Fibroblast of skin of back (primary cell): ENCODE measurements around the gene EXT2.

Experiments used
- DNase-seq: peaks from one replicate; pipeline ENCODE4 v3.0.0-alpha.2; 2013

The EXT2 gene

GRCh38 chr11:44205836-44206235 is 110.4 kb downstream of the EXT2 start:
- DNase-seq = no peak

DNA sequence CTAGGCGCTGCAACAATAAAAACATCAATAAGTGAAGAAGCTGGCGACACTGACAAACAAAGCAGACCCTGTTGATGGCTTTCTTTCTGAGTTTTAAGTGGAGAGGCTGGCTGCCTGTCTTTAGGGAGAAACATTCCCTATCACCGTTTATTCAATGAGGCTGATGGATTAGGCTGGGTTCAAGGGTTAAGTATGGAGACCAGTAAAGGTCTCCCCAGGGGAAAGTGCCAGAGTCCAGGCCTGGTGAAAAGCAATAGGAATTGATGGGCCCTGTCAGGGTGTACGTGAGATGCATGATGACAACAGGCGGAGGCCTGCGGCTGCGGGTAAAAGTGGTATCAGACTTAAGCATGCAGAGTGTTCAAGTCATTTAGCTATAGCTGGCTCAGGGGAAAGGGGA is 111.8 kb downstream of the EXT2 start:
- no peak for DNase-seq

GRCh38 chr11:44208976-44209603 is 113.6 kb downstream of the EXT2 start:
- DNase-seq = peak; percentile 83

DNA sequence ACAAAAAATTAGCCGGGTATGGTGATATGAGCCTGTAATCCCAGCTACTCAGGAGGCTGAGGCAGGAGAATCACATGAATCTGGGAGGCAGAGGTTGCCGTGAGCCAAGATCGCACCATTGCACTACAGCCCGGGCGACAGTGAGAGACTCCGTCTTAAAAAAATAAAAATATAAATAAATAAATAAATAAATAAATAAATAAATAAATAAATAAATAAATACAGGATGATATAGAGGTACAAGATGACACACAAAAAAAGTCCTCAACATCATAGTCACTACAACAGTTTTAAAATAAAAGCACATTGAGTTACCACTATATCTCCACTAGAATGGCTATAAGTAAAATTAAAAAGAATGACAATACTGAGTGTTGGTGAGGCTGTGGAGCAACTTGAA is 116.7 kb downstream of the EXT2 start:
- no peak for DNase-seq

- no peak for DNase-seq
Observed at GRCh38 chr11:44213148-44213547, 117.7 kb downstream of the EXT2 start.

- DNase-seq = no peak
Observed at GRCh38 chr11:44217432-44217831, 122.0 kb downstream of the EXT2 start.

- no peak for DNase-seq
Observed at GRCh38 chr11:44219830-44220796, 124.6 kb downstream of the EXT2 start.

DNA sequence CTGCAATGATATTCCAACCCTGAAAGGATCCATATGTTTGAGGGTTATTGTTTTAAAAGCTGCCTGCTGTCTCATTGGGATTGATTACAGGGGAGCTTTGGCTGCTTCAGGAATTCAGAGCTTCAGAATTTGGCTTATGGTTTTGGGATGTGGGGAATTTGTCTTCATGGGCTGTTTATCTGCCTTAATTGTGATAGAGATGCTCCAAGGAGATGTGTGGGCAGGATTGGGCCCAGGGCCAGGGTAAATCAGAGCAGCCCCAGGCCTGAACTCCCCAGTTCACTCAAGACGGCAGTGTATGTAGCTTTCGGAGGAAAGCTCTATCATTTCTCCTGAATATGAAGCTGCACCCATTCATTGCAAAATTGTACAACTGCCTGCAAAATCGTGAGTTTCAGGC is 126.0 kb downstream of the EXT2 start:
- no peak for DNase-seq

DNA sequence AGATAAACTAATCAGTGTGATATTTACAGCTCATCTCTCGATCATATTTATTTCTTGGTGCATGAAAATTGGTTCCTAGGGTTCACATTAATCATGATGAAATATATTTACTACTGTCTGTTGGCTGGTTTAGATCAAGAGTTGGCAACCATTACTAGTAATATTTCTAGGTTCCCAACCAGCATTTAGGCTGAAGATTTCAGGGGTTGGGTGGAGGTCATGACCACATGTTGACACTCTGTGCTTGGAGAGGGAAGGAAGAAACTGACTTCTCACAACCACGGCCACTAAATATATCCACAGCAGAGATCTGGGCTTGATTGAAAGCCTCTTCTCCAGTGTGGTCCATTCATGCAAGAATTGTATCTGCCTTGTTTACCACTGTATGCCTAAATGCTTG is 126.5 kb downstream of the EXT2 start:
- DNase-seq = no peak

GRCh38 chr11:44223238-44223637 is 127.8 kb downstream of the EXT2 start:
- DNase-seq = peak; percentile 88

- DNase-seq = no peak
Observed at GRCh38 chr11:44224867-44225501, 129.5 kb downstream of the EXT2 start.

GRCh38 chr11:44226490-44226889 is 131.0 kb downstream of the EXT2 start:
- DNase-seq = no peak

GRCh38 chr11:44226945-44227344 is 131.5 kb downstream of the EXT2 start:
- no peak for DNase-seq

- no peak for DNase-seq
Observed at GRCh38 chr11:44228379-44228778, 132.9 kb downstream of the EXT2 start.

DNA sequence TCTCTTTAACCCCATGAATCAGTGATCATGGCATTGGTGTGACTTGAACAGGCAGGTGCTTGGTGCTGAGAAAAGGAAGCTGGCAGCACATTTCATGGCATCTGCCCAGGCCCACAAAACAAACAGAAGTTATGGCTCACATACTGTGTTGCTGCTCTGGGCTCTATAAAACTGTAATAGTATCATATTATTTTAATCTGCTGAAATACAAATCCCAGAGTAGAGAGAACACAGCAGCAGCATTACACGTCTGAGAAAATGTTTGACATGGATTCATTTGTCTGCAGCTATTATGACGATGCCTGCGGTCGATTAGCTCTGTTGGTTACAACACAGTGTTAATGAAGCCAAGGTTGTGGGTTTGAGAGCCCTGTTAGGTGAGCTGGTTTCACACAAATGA is 133.6 kb downstream of the EXT2 start:
- DNase-seq = no peak

- DNase-seq = peak; percentile 78
Observed at GRCh38 chr11:44229624-44230023, 134.1 kb downstream of the EXT2 start.

DNA sequence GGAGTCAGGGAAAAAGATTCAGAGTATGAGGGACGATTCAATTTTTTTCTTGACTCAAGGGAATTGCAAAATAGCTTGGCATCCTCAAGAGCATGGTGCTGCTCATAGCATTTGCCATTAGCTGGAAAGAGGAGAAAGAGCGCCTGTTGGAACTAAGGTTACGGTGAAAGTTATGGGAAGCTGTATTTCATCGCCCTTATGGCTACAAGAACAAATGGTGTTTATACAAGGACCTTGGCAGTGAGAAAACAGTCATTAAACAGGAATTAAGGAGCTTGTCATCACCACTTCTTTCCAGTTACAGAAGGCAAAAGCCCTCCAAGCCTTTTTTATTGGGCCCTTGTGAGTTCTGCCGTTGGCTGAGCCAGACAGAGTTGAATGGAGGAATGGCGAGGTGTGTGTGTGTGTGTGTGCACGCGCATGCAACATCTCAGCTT is 140.3 kb downstream of the EXT2 start:
- no peak for DNase-seq

DNA sequence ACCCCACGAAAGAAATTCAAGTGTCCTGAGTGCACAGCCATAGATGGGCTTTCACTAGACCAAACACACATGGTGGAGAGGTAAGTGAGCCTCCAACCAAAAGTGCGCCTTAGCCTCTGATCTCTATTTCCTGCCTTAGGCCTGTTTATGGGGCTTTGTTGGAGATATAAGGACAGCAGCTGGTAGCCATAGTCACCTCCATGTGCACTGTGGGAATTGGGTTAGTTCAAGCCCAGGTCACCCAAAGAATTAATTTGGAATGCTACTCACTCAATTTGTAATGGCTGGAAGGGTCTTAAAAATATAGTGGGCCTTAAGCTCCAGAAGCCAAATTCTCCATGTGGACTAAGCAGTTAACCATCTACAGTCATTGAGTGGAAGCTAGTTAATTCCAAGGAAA is 140.8 kb downstream of the EXT2 start:
- no peak for DNase-seq

DNA sequence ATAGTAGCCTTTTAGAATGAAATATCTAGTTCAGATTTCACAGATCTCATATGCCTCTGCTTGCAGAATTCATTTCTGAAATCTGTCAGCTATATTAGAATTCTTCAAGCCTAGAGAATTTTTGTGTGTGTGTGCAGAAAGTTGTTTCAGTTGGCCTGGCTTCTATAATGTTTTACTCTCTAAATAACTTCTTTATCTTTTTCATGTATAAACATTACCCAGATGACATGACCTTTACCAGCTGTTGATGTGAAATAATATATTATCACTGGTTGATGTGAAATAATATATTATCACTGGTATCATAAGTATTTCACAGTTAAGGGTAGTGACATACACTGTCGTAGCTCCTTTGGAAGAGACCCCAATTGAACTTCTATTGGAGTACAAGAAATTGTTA is 141.7 kb downstream of the EXT2 start:
- no peak for DNase-seq

DNA sequence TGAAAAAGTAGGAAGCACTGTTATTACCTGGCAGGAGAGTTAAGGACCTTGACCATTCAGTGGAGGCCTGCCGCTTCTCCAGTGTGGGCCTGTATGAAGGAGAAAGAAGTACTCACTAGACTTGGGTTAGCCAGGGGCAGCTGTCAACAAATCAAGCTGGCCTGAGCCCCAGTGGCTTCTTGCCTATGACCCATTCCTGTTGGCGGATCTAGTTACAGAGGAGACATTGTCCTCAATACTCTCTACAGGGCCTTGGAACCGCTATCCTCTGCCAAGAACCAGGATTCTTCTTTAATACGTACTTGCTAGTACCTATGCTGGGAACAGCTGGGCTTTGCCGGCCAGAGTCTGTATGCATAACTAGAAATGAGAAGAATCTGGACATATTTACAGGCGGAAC is 146.4 kb downstream of the EXT2 start:
- DNase-seq = no peak

DNA sequence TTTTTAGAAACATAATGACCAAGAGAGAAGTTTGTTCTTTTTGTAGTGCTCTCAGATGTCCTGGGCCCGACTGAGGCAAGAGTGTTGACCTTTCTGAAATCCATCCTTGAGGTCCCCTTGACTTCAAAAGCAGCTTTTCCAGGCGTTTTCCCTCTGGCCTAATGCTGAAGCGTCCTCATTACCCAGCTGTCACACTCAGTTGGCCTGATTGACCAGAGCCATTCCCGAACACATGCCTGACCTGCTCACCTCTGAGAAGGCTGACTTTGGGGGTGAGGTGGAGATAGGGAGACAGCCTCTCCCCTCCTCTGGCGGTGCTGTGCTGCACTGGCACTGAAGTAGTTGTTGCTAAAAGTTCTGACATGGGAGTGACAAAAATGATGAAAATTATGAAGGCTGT is 147.6 kb downstream of the EXT2 start:
- DNase-seq = no peak

GRCh38 chr11:44243595-44244343 is 148.3 kb downstream of the EXT2 start:
- DNase-seq = peak; percentile 81
